ENCODE measurements around the gene INPP5K.
"Not testable (repeated sequence)": the region's sequence is repeated elsewhere in the genome, so short reads cannot be mapped to it uniquely, and the experiment has no call there.

The INPP5K gene

DNA sequence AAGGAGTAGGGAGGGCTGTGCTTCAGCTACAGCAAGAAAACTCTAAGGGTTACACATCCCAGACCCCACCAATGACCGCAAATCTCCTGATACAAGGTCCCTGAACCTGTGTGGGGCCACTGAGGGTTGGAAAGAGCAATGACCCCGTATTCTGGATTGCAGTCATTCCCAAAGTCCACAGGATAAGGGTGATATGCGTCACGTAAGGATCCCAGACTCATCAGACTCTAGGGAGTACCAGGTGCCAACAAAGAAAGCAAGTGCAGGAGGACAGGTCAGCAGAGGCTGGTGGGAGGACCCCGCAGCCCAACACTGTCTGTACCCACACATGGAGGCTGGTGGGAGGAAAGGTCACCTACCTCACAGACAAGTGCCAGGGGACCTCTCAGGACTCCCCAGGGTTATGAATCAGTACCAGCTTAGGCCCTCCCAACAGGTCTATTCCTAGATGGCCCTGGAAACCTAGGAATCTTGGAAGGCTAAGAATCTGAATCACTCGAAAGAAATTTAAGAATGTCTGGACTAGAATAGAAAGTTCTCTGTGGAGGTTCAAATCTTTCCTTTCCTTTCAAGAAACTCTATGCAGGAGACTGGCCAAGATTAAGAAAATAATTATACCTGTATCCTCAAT is 30.0 kb upstream of the INPP5K start:
- no peak for DNase-seq

DNA sequence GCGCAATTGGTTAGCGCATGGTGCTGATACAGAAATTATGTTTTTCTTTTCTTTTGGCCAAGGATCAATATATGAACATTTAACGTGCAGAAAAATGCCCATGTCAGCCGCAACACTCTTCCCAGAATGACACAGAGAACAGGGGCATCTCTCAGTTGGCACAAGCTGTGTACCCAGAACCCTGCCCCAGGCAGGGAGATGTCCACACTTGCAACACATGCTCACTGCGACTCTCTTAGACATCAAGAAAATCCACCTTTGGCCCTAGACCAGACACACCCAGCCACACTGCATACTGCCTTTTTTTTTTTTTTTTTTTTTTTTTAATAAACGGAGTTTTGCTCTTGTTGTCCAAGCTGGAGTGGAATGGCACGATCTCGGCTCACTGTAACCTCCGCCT is 29.2 kb upstream of the INPP5K start:
- DNase-seq: no peak

DNA sequence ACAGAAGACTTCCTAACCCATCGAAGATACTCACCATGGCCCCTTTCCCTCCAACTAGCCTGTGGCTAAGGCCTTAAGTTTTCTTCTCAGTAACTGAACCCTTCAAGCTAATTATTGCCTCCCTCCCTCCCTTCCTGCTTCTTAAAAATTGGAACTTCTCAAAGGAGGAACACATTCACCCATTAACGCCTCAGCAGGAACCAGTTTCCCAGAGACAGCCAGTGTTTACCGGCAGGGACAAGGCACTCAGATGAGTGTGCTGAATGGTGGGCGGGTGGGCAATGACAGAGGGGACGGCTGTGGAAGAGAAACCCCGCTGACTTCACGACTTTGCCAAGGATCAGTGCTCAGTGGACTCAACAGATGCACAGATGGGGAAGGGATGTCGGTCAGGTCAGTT is 25.9 kb upstream of the INPP5K start:
- DNase-seq: no peak

DNA sequence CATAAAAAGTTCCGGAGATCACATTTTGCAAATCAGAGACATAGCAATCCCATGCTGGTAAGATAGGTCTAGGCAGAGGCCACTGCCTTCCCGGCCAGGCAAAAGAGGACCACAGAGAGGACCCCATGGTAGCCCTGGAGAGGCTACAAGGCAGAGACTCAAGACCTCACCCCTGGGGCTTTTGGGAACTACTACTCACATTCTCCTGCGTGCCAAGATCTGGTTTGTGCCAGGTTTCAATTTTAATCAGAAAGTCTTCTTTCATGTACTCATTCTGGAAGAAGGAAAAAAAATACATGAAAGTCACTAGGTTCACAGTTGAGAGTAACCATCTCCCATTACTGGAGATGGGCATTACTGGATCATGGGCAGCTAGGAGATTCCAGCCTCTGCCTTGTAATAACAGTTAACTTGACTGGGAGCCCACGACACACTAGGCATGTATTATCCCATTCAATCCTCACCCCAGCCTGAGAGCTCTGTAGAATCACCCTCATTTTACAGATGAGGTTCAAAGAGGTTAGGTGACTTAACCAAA is 25.0 kb upstream of the INPP5K start:
- DNase-seq: no peak

DNA sequence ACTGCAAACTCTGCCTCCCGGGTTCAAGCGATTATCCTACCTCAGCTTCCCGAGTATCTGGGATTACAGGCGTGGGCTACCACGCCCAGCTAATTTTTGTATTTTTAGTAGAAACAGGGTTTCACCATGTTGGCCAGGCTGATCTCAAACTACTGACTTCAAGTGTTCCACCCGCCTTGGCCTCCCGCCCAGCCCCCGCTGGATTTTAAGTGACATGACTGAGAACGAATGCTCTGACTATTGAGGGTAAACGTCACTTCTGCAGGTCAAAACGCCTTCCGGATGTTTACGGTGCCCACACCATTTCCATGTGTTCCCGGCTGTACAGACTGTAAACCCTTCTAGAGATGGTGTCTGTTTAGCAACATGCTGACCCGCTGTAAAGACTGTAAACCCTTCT is 23.4 kb upstream of the INPP5K start:
- no peak for DNase-seq

DNA sequence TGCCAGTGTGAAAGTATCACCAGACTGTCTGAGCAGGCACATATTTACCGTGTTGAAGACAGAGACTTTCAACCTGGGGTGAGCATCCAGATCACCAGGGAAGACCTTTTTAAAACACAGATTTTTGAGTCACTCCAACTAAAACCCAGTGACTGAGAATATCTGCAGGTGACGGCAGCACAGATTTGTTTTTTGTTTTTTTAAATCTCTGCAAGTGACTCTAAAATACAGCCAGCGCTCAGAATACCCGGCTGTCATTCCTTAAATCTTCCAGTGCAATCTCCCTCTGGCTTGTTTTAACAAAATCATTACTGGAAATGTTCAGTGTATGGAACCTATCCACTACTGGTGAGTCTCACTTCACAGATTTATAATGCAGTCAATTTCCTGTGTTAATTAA is 19.3 kb upstream of the INPP5K start:
- no peak for DNase-seq

DNA sequence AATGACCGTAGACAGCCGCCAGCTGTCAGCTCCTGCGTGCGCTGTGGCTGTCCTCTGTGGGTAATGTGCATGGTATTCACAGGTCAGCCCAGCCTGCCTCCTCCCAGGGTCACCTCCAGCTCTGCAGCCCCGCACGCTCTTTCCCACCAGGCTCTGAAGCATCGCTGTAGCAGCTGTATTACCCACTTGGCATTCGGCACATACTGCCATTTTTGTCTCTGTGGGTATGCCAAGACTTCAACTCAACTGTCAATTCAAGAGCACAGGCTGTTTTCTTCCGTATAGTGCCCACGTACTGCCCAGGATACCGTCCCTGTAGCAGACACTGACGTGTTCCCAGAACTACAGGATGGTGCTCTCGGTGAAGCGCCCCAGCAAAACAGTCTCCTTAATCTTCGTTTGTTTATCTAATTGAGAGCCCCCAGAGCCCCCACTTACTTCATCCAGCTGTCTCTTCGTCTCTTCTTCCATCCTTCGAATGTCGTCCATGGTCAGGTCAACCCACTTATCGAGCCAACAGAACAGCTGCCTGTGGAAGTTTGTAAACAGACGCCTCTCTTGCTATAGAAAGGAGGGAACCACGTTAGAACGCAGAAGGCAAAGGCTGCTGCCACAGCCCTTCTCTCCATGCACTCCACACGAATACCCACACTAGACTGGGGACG is 17.4 kb upstream of the INPP5K start:
- no peak for DNase-seq

DNA sequence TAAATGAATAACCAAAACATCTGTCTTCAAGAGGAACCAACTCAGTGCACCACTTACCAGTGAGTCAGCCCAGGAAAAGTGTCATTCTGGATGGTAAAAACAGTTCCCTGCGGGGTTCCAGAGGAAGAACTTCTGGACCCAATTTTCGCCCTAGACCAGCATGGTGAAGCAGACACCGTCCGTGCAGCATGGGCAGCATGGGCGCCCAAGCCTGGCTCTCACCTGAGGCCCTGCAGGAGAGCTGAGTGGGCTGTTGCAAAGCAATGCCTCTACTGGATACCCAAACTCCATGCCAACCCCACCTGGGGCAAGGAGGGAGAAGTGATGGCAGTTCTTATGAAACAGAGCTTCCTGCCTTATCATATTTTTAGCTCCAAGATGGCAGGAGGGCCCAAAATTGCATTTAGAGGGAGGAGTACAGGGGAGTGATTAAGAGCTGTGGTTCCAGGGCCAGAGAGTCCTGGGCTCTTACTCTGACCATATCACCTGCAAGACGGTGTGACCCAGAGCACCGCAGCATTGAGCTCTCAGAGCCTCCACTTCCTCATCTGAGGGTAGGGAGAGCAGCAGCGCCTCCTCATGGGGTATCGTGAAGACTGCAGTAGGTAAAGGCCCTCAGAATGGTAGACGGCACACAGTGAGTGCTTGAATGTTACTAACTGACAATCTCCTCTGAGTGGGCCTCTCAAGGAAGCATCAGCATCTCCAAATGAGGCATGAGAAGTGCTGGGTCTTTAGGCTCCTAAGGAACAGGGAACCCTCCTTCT is 16.6 kb upstream of the INPP5K start:
- peak; percentile 75 for DNase-seq

DNA sequence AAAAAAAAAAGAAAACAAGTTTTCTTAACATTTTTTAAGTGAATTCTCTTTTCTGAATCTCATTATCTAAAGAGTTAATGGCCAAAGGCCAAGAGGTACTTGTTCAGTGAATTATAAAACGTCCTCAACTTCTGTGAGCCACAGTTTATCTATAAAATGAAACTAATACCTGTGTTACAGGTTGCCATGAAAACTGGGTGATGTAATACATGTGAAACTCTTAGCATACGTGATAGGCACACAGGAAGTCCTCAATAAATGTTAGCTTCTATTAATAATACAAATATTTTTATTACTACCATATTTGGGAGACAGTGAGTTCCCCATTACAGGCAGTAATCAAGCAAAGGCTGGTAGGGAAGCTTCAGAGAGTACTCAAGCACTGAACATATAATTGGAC is 13.5 kb upstream of the INPP5K start:
- no peak for DNase-seq

DNA sequence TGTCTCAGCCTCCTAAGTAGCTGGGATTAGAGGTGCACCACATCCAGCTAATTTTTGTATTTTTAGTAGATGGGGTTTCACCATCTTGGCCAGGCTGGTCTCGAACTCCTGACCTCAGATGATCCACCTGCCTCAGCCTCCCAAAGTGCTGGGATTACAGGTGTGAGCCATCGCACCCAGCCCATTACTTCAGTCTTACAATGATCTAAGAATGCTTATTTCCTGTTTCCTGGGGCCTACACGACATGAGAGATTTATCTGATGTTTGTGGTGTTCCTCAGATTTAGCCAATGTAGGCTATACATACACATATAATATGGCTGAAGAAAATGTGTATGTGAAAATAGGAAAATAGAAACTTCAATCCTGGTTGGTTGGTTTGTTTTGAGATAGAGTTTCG is 10.5 kb upstream of the INPP5K start:
- DNase-seq: peak; percentile 47

DNA sequence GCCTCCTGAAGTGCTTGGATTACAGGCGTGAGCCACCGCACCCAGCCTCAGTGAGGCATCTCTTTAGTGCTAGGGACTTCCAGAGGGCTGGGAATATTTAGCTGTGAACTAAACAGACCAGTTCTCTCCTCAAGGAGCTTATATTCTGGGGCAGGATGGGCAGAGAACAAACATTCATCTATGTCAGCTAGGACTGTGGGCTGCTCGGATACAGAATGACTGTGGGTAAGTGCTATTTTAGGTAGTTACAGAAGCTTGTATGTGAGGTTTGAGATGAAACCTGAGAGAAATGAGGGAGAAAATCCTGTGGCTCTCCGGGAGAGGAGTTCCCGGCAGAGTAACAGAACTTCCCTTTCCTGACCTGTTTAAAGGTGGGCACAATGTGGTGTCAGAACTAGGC is 6.2 kb upstream of the INPP5K start:
- no peak for DNase-seq

DNA sequence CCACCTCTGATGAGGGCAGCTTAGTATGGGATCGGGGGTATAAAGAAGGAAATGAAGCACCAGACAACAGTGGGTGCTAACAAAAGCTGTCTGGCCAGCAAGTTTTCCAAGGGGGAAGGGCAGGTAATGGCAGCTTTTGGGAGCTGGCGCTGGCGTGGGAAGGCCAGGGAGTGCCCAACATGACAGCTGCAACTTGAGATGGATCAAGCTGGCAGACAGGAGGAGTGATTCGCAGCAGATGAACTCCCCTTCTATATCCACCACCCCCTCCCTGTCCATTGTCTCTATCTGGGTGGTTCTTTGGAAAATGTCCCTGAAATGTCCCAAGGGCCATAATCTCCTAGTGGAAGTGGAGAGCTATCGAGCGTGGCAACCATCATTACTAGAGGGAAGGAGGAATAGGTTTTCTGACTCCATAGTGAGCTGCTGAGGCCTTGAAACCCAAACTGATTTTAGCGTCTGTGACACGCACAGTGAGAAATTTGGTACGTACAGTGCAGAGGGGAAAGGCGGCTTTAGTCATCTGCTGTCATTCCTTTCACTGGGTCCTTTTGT is 4.8 kb upstream of the INPP5K start:
- no peak for DNase-seq

DNA sequence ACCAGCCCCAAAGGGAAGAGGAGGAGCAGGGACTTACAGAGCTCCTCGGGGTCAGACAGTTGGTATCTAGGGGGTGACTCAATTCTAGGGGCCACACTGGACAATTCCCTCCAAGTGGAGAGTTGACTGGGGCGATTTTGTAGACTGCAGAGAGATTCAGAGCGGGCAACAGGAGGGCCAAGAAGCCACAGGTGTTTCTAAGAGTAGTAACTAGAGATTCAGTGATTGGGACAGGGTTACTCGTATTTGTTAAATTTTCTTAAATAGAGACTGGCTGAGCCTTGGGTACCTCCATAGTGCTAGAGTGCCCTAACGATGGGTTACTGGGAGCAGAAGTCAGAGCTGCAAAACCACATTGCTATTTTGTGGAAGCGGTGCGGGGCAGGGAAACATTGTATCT is 3.3 kb upstream of the INPP5K start:
- no peak for DNase-seq

DNA sequence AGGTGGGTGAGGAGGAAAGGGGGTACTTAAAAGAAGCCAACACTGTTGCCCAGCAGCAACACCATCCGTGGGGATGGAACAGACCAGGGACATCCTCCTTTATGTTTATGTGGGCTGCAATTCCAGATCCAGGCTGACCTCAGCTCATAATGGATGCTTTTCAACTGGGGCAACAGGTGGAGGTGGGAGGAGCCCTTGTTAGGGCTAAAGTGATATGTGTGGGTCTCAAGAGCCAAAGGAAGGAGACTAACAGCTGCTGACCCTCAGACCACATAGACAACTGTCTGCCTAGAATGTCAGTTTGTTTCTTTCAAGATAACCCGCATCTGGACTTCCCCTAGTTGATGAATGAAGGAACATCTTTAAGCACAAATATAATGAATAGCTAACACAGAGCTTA is 2.0 kb upstream of the INPP5K start:
- DNase-seq: no peak

DNA sequence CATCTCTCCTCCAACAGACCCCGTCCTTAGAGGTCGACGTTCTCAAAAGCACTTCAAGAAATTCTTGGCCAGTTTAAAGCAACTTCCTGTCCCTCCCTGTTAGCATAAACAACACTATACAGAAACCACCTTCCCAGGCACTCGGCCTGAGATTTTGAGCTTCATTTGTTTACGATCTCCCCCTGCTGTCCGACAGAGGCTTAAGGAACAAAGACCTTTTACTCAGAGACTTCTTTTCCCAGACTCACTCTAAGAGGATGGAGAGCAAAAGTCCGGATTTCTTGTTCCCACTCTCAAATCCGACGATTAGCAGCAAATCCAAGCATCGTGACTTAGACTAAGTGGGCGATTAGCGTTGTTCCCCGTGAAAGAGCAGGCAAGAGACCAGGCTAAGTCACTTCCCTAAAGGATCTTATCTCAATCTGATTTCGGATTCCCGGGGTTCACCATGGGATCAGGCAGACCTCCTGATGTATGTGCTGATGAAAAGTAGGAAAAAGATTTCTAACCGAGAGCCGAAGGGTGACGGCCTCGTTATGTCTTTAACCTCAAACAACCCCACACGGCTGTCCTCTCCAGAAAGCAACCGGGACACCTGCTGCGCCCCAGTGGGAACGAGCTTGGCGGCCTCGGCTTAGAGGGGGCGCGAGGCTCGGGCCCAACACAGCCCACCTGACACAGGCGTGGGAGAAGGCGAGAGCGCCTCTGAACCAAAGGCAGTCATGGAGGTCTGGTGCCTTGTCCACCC is 598 bp downstream of the INPP5K start:
- DNase-seq: peak; percentile 90

DNA sequence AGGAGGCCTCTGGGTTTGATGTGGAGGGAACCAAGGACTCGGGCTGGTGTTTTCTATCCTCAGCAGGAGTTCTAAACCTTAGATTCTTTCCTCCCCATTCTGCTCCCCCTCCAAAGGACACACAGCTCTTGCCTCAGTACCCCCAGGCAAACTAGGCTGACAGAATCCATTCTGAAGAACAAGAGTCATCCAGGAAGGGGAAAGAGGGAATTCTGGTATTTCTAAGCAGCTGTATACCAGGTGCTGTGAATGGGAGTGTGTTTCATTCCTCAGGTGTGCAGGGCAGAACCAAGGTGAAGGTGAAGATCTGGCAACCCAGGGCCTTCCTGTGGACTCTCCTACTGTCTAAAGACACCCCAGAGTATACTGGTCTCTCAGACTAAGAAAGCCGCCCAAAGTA is 4.1 kb downstream of the INPP5K start:
- DNase-seq: no peak

DNA sequence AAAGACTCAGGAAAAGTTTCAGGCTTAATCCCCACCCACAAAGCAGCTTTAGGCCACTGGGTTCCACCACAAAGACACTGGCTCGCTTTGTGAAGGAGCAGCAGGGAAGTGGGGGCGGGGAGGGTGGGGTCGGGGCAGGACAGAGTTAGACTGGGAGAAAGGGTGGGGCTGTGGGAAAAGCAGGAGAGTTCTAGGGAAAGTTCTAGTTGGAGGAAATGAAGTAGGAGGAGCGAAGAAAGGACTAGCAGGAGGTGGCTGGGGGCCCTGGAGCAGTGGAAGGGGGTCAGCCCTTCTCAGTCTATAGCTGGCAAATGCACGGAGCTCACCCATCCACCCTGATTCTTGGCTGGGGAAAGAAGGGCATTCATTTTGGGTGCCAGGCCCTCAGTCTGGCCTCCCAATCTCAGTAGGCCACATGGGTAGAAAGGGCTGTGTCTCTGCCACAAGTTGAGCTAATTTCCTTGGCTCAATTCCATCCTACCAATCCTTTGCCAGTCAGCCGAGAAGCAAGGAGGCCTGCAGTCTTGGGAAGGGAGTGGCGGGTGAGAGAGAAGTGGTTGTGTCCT is 4.6 kb downstream of the INPP5K start:
- DNase-seq: no peak

DNA sequence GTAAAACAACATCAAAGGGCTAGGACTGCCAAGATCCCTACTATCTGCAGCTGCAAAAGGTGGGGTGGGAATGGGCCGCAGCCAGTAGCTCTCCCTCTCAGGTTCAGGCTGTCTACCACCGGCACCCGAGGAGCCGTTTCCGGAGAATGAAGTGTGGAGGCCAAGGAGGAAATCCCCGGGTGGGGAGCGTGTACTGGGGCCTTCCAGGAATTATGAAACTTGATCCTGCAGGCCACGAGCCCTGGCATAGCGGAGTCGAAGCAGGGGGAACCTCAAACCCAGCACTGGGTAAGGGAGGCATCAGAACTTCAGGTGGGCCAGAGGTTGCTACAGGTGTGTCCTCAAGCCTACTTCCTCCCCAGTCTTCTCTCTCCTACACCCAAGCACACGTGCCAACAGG is 5.1 kb downstream of the INPP5K start:
- no peak for DNase-seq

DNA sequence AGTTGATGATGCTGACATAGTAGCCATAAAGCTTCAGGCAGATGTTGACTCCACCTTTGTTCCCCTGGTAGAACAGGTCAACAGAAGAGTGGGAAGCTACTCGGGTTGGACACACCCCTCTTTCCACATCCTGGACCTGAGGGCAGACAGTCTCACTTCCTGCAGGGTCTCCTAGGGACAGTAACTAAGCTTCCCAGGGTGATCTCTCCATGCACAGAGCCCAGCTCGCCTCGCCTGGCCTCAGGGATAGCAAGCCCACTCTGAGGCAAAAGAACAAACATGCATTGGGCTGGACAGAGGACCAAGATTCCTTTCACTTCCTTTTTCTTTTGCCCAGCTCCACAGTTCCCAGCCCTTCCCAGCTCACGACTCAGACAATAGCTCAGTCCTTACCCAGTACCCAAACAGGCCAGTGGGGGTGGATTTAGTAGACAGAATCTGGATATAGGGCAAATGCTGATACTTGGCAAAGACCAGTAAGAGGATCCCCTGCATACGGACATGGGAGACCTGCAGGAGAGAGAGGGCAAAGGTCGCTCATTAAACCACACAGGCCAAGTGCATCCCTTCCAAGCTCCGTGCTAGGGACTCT is 7.0 kb downstream of the INPP5K start:
- no peak for DNase-seq

DNA sequence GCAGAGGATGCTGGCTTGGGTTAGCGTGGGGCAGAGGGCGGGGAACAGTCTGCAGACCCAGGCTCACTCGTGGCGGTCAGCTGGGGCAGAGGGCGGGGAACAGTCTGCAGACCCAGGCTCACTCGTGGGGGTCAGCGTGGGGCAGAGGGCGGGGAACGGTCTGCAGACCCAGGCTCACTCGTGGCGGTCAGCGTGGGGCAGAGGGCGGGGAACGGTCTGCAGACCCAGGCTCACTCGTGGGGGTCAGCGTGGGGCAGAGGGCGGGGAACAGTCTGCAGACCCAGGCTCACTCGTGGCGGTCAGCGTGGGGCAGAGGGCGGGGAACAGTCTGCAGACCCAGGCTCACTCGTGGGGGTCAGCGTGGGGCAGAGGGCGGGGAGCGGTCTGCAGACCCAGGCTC is 7.7 kb downstream of the INPP5K start:
- not testable (repeated sequence) for DNase-seq

DNA sequence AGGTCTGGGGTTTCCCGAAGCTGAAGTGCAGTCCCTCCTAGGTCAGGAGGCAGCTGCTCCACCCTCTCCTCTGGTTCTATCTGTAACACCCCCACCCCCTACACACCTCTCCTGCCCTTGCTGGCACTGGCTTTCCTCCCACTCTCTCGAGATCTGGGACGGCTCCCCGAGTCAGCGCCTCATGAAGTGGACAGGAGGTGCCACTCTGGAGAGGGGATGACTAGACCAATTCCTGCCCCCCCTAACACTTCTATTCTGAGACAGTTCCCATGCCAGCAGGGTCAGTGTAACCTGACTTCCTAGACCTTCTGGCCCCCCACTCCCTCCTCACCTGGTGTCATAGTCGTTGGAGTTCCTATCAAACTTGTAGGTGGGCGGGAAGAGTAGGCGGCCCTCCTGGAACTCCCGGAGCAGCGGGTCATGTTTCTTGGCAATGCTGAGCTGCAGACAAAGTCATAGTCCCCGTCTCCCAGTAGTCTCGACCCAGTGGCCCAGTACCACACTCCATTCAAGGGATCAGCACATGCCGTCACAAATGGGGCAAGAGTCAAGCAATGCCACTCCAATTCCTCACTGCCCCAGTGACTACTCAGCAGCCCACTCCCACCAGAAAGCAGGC is 9.7 kb downstream of the INPP5K start:
- no peak for DNase-seq

DNA sequence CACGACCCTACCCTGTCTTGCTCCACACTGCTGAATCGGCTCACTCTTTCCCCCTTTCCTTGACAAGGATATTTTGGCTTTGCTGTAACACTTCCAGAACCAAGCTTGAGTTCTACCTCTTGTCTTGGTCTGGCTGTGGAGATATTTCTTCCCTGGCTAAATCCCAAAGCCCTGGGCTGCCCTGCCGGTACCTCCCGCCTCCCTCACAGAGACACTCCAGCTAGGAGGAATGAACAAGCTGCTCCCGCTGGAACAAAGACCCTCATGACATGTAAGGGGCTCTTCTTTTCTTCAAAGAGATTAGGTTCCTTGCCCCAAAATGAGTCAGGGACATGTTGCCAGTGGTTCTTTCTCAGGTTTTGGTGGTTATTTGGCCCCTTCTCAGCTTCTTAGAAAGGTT is 10.8 kb downstream of the INPP5K start:
- no peak for DNase-seq
